Stomach (tissue), 9 donors: ENCODE data around the gene ACACA. TPM values are rescaled to one million over a fixed set of nuclear protein-coding genes. Genes with fewer than 3 reads are reported as not detected.

Source experiments
- DNase-seq, 2 donors: peaks; one replicate each; pipeline versions ENCODE4 v3.0.0 to v3.0.0-alpha.2; 2013 to 2019
- H3K27ac ChIP-seq, 5 donors: fragments of 200-600 bp in 4 of 5; sonication (generic) in 4 of 5; one replicate each; pipeline ENCODE4 v1.5.1; 2013 to 2019; ENCODE audit warnings: mild to moderate bottlenecking in 1 of 5, moderate library complexity in 1 of 5
- H3K27me3 ChIP-seq, 3 donors: fragments of 200-600 bp; sonication (generic); one replicate each; pipeline ENCODE4 v1.5.1; 2017 to 2019; ENCODE audit warnings: mixed run types in 1 of 3
- H3K36me3 ChIP-seq, 4 donors: fragments of 200-600 bp; sonication (generic); 1 replicate in 3 of 4; 2 replicates in 1 of 4; pipeline ENCODE4 v1.5.1; 2016 to 2019
- H3K4me1 ChIP-seq, 4 donors: fragments of 200-600 bp; sonication (generic); one replicate each; pipeline ENCODE4 v1.5.1; 2016 to 2019
- H3K4me3 ChIP-seq, 4 donors: fragments of 200-600 bp; sonication (generic) in 3 of 4; one replicate each; pipeline ENCODE4 v1.5.1; 2016 to 2019; ENCODE audit warnings: mild to moderate bottlenecking in 1 of 4
- H3K9me3 ChIP-seq, 4 donors: fragments of 200-600 bp; sonication (generic); one replicate each; pipeline ENCODE4 v1.5.1; 2016 to 2019
- CTCF ChIP-seq, 7 experiments: fragments of 450-650 bp in 4 of 7; fragments of 200-600 bp in 3 of 7; sonication (generic) in 3 of 7; IDR thresholded peaks; one replicate each; pipeline ENCODE4 v1.5.1; 2016 to 2019; ENCODE audit warnings: antibody characterized with exemption in 7 of 7, control low read depth in 2 of 7, mild to moderate bottlenecking in 1 of 7
- EP300 ChIP-seq: sonication (generic); formaldehyde crosslinking; IDR thresholded peaks from one replicate; pipeline ENCODE4 v1.6.1; 2017; ENCODE audit warnings: antibody characterized with exemption
- POLR2A ChIP-seq, 4 donors: fragments of 450-650 bp; IDR thresholded peaks; one replicate each; pipeline ENCODE4 v1.6.1; 2016; ENCODE audit warnings: antibody characterized with exemption in 4 of 4, control low read depth in 2 of 4, mild to moderate bottlenecking in 1 of 4, moderate library complexity in 1 of 4
- POLR2AphosphoS5 ChIP-seq, 3 donors: sonication (generic); formaldehyde crosslinking; IDR thresholded peaks; one replicate each; pipeline ENCODE4 v1.6.1; 2016; ENCODE audit warnings: antibody characterized with exemption in 3 of 3
- WGBS, 5 donors: extraction: QIAGEN DNeasy Blood & Tissue Kit in 3 of 5; methylation state at CpG; one replicate each; pipeline versions ENCODE4 v1.1.5 to v1.1.7; 2013 to 2018; 5-methylcytosine and 5-hydroxymethylcytosine counted together
- intact Hi-C: fragments of 100-400 bp; cut with DNase I; formaldehyde crosslinking; loops from one replicate; pipeline ENCODE4 v1.15.1; 2023; ENCODE audit warnings: low total_unique reads
- polyA plus RNA-seq, 3 donors: library from polyadenylated mRNA; stranded (reverse); fragments of 200-250 nt; gene quantifications; one replicate each; pipeline ENCODE4 v1.2.3, GENCODE V29; 2013
- total RNA-seq, 5 donors: library from RNA; depleted of rRNA; stranded (reverse); fragments of >200 nt; gene quantifications; one replicate each; pipeline versions ENCODE4 v1.1.0 to v1.2.3, GENCODE V29; 2014 to 2016
- donor health status: healthy with polysubstance abuse.
- donor health status: Bipolar disorder and iron deficiency.
- donor health status: healthy.

The ACACA gene
- total and polyA plus RNA-seq, 8 donors = 9.9 to 59.8 (median 27.7) TPM

- Histone ChIP-seq H3K27ac (no peak overlapping the region), H3K4me1 (no peaks in the 10 kb centered on the region), H3K27me3 (no peaks in the 10 kb centered on the region), H3K4me3 (no peak overlapping the region), H3K9me3 (no peaks in the 10 kb centered on the region), H3K36me3 (peaks cover 54 to 98% (median 95%) of the 10 kb centered on the region in 4 donors)
- WGBS, 5 donors = 93 to 100% (median 96%) methylated on average over 2 of the region's 2 CpGs
- no peak for TF ChIP-seq POLR2A (IDR thresholded peaks at IDR 0.05)
- TF ChIP-seq POLR2AphosphoS5 (IDR thresholded peaks at IDR 0.05) = no peak
- TF ChIP-seq CTCF (IDR thresholded peaks at IDR 0.05) = no peak
- no peak for TF ChIP-seq EP300
- DNase-seq = no peak
- intact Hi-C loops = no loop called here
These were observed 33.8 kb upstream of the ACACA start for GRCh38 chr17:37440424-37440823.

DNA sequence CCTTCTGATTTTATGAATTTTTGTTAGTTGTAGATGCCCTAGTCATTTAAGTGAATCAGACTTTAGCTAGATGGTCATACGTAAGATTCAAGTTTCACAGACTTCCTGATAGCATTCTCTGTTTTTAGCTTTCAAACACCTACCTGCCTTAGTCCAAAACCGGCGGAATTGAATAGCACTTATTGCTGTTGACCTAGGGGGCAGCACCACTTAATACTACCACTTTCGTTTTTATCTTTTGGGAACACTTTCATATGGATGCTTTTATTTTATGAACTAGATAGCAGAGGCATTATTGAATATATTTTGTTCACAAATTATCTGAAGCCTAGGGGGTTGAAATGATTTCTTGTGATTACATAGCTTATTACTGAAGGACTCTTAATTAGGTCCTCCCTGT lies 31.5 kb upstream of the ACACA start:
- peaks cover 34 to 92% (median 87%) of the 10 kb centered on the region in 4 donors for H3K36me3 ChIP-seq
- WGBS, 5 donors = 72 to 80% (median 79%) methylated on average over 4 of the region's 4 CpGs
- intact Hi-C loops = no loop called here

DNA sequence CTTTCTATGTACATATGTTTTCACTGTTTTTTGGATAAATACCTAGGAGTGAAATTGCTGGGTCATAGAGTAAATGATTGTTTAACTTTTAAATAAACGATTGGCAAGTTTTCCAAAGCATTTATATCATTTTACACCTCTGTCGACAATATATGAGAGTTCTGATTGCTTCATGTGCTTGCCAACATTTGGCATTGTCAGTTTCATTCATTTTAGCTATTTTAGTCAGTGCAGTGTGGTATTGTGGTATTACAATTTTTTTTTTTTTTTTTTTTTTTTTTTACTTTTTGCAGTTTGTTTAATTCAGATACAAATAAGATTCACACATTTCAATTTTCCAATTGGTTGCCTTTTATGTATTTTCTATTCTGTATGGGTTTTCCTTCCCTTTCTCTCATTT lies 26.0 kb upstream of the ACACA start:
- TF ChIP-seq POLR2AphosphoS5 (IDR thresholded peaks at IDR 0.05) (no peak), EP300 (no peak), CTCF (IDR thresholded peaks at IDR 0.05) (no peak), POLR2A (IDR thresholded peaks at IDR 0.05) (no peak)
- 84 to 93% (median 89%) methylated on average over 2 of the region's 2 CpGs for WGBS, 5 donors
- Histone ChIP-seq H3K27me3 (no peaks in the 10 kb centered on the region), H3K9me3 (no peaks in the 10 kb centered on the region), H3K4me1 (no peaks in the 10 kb centered on the region), H3K27ac (no peak overlapping the region), H3K4me3 (no peak overlapping the region), H3K36me3 (peaks cover 24 to 82% (median 78%) of the 10 kb centered on the region in 4 donors)
- DNase-seq = no peak
- intact Hi-C loops = no loop called here

More for the DNA sequence above, 31.5 kb upstream of the ACACA start:
- Histone ChIP-seq H3K27me3 (no peaks in the 10 kb centered on the region), H3K4me3 (no peak overlapping the region), H3K4me1 (no peaks in the 10 kb centered on the region), H3K9me3 (no peaks in the 10 kb centered on the region), H3K27ac (no peak overlapping the region)
- TF ChIP-seq POLR2AphosphoS5 (IDR thresholded peaks at IDR 0.05) (no peak), EP300 (no peak), POLR2A (IDR thresholded peaks at IDR 0.05) (no peak), CTCF (IDR thresholded peaks at IDR 0.05) (no peak)
- no peak for DNase-seq

- WGBS, 5 donors = 47 to 65% (median 55%) methylated on average over 1 of the region's 1 CpG
- Histone ChIP-seq H3K9me3 (no peaks in the 10 kb centered on the region), H3K4me3 (no peak overlapping the region), H3K27me3 (no peaks in the 10 kb centered on the region), H3K36me3 (peaks cover 42 to 85% (median 79%) of the 10 kb centered on the region in 4 donors), H3K4me1 (no peaks in the 10 kb centered on the region), H3K27ac (no peak overlapping the region)
- TF ChIP-seq CTCF (IDR thresholded peaks at IDR 0.05) (no peak), EP300 (no peak), POLR2AphosphoS5 (IDR thresholded peaks at IDR 0.05) (no peak), POLR2A (IDR thresholded peaks at IDR 0.05) (no peak)
- DNase-seq = no peak
- intact Hi-C loops = no loop called here
These were observed 23.5 kb upstream of the ACACA start for GRCh38 chr17:37430051-37430627.
